Chondrocyte (in vitro differentiated cells): ENCODE data around the gene LEUTX. TPM values are rescaled to one million over a fixed set of nuclear protein-coding genes. Genes with fewer than 3 reads are reported as not detected.
"Not testable (repeated sequence)": the region's sequence is repeated elsewhere in the genome, so short reads cannot be mapped to it uniquely, and the experiment has no call there.

Source experiments
- DNase-seq: peaks from one replicate; pipeline ENCODE4 v3.0.0; 2021; ENCODE audit warnings: mixed read lengths, low spot score
- H3K27ac Mint-ChIP-seq: one replicate; pipeline ENCODE4 v1.8.0; 2021; ENCODE audit warnings: mild to moderate bottlenecking, moderate library complexity, mixed read lengths; ENCODE audit not compliant: unreplicated experiment
- H3K27me3 Mint-ChIP-seq: 2 replicates; pipeline ENCODE4 v1.8.0; 2021; ENCODE audit warnings: low read depth, mixed read lengths
- H3K36me3 Mint-ChIP-seq: 2 replicates; pipeline ENCODE4 v1.8.0; 2021; ENCODE audit warnings: low read depth, mixed read lengths
- H3K4me1 Mint-ChIP-seq: 2 replicates; pipeline ENCODE4 v1.8.0; 2021; ENCODE audit warnings: low read depth, mild to moderate bottlenecking, mixed read lengths
- H3K4me3 Mint-ChIP-seq: one replicate; pipeline ENCODE4 v1.8.0; 2021; ENCODE audit warnings: mild to moderate bottlenecking, moderate library complexity, mixed read lengths; ENCODE audit not compliant: unreplicated experiment
- H3K9me3 Mint-ChIP-seq: 2 replicates; pipeline ENCODE4 v1.8.0; 2021; ENCODE audit warnings: low read depth, mixed read lengths
- CTCF ChIP-seq: fragments of 200-600 bp; sonication (generic); IDR thresholded peaks from 2 replicates; pipeline ENCODE4 v1.5.0; 2021; ENCODE audit warnings: antibody characterized with exemption, mild to moderate bottlenecking, moderate library complexity
- total RNA-seq: library from RNA; stranded (reverse); gene quantifications from 3 replicates; pipeline ENCODE4 v1.2.1, GENCODE V29; 2021

LEUTX gene
- total RNA-seq, 1 donor from 2014 or later: not detected

GRCh38 chr19:39754544-39754943 lies 24.1 kb upstream of the LEUTX start:
- no peak for DNase-seq
- no peaks in the 10 kb centered on the region for H3K9me3 Mint-ChIP-seq
- H3K27me3 Mint-ChIP-seq: peaks cover 20% of the 10 kb centered on the region
- H3K36me3 Mint-ChIP-seq: no peaks in the 10 kb centered on the region
- TF ChIP-seq CTCF: no peak
- no peak overlapping the region for H3K4me3 Mint-ChIP-seq
- no peak overlapping the region for H3K27ac Mint-ChIP-seq
- H3K4me1 Mint-ChIP-seq: no peaks in the 10 kb centered on the region

- H3K4me1 Mint-ChIP-seq: no peaks in the 10 kb centered on the region
- H3K4me3 Mint-ChIP-seq: no peak overlapping the region
- no peak overlapping the region for H3K27ac Mint-ChIP-seq
- H3K36me3 Mint-ChIP-seq: no peaks in the 10 kb centered on the region
- no peak for TF ChIP-seq CTCF
- DNase-seq: no peak
- H3K9me3 Mint-ChIP-seq: no peaks in the 10 kb centered on the region
- peaks cover 19% of the 10 kb centered on the region for H3K27me3 Mint-ChIP-seq
These were observed 23.7 kb upstream of the LEUTX start for GRCh38 chr19:39754971-39755370.

GRCh38 chr19:39759457-39760184 lies 19.0 kb upstream of the LEUTX start:
- no peak overlapping the region for H3K27ac Mint-ChIP-seq
- DNase-seq: no peak
- H3K4me1 Mint-ChIP-seq: no peaks in the 10 kb centered on the region
- peaks cover 29% of the 10 kb centered on the region for H3K27me3 Mint-ChIP-seq
- no peak for TF ChIP-seq CTCF
- no peaks in the 10 kb centered on the region for H3K36me3 Mint-ChIP-seq
- H3K9me3 Mint-ChIP-seq: no peaks in the 10 kb centered on the region
- no peak overlapping the region for H3K4me3 Mint-ChIP-seq

GRCh38 chr19:39761851-39762250 lies 16.8 kb upstream of the LEUTX start:
- H3K4me1 Mint-ChIP-seq, DNase-seq, H3K36me3 Mint-ChIP-seq, H3K4me3 Mint-ChIP-seq, H3K27ac Mint-ChIP-seq, H3K9me3 Mint-ChIP-seq: not testable (repeated sequence)
- H3K27me3 Mint-ChIP-seq: peaks cover 24% of the 10 kb centered on the region

GRCh38 chr19:39765091-39766076 lies 13.3 kb upstream of the LEUTX start:
- Mint-ChIP-seq H3K4me3 (no peak overlapping the region), H3K27me3 (peaks cover 17% of the 10 kb centered on the region), H3K36me3 (no peaks in the 10 kb centered on the region), H3K27ac (no peak overlapping the region), H3K4me1 (no peaks in the 10 kb centered on the region), H3K9me3 (peaks cover 4% of the 10 kb centered on the region)
- peak; percentile 85 for TF ChIP-seq CTCF
- DNase-seq: no peak
